ENCODE data around the gene SLC4A1.

DNA sequence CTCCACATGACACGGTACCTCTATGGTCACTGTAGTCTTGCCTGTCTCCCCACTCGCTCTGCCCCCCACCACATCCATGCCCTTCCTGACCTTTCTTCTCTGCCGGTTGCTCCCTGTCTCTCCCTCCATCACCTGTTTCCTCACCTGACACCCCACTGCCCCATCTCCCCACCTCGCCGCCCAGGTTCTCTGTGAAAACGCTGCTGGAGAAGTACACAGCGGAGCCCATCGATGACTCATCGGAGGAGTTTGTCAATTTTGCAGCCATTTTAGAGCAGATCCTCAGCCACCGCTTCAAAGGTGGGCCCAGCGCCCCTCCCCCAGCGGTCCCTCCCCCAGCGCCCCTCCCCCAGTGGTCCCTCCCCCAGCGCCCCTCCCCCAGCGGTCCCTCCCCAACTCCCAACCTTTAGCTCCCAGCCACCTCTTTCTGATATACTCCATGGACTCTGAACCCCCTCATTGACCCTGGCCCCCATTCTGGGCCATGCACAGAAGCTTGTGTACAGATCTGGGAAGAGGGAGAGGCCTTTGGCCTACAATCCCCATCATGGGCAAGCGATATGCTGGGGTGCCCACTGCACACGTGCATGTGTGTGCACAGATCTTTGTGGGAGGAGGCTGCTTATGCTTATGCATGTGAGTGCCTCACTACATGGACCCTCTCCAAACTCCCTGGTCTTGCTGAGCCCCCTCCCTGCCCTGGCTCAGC lies 44.6 kb upstream of the SLC4A1 start:
- no peak for TF ChIP-seq POLR2AphosphoS5 (IDR thresholded peaks at IDR 0.05)
- TF ChIP-seq, protein P1, sequence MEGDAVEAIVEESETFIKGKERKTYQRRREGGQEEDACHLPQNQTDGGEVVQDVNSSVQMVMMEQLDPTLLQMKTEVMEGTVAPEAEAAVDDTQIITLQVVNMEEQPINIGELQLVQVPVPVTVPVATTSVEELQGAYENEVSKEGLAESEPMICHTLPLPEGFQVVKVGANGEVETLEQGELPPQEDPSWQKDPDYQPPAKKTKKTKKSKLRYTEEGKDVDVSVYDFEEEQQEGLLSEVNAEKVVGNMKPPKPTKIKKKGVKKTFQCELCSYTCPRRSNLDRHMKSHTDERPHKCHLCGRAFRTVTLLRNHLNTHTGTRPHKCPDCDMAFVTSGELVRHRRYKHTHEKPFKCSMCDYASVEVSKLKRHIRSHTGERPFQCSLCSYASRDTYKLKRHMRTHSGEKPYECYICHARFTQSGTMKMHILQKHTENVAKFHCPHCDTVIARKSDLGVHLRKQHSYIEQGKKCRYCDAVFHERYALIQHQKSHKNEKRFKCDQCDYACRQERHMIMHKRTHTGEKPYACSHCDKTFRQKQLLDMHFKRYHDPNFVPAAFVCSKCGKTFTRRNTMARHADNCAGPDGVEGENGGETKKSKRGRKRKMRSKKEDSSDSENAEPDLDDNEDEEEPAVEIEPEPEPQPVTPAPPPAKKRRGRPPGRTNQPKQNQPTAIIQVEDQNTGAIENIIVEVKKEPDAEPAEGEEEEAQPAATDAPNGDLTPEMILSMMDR (IDR thresholded peaks at IDR 0.05 in 8 of 11, conservative IDR thresholded peaks at IDR 0.05 in 3 of 11): no peak

Measured in spleen (tissue), 7 donors.